Activated CD4-positive, alpha-beta memory T cell treated with anti-CD3 and anti-CD28 coated beads for 36 hours (primary cell): ENCODE measurements around the gene TFEC. TPM values are rescaled to one million over a fixed set of nuclear protein-coding genes. Genes with fewer than 3 reads are reported as not detected.
"Not testable (repeated sequence)": the region's sequence is repeated elsewhere in the genome, so short reads cannot be mapped to it uniquely, and the experiment has no call there.

Source experiments
- CTCF ChIA-PET: fragments of 350-600 bp; sonication (Branson Sonifier 250); formaldehyde crosslinking; loops from one replicate; lab custom pipeline; 2021; ENCODE audit warnings: antibody characterized with exemption, inconsistent platforms; lab: Charles Lee
- POLR2A ChIA-PET: fragments of 350-600 bp; sonication (Branson Sonifier 250); formaldehyde crosslinking; loops from one replicate; lab custom pipeline; 2021; ENCODE audit warnings: antibody characterized with exemption; lab: Charles Lee
- DNase-seq: peaks from one replicate; pipeline ENCODE4 v3.0.0-alpha.2; 2020
- H3K27ac Mint-ChIP-seq: one replicate; pipeline ENCODE4 v1.8.0; 2021; ENCODE audit warnings: mixed read lengths
- H3K27me3 Mint-ChIP-seq: one replicate; pipeline ENCODE4 v1.8.0; 2021; ENCODE audit warnings: mixed read lengths
- H3K36me3 Mint-ChIP-seq: one replicate; pipeline ENCODE4 v1.8.0; 2021; ENCODE audit warnings: mixed read lengths
- H3K4me1 Mint-ChIP-seq: one replicate; pipeline ENCODE4 v1.8.0; 2021; ENCODE audit warnings: low read depth, mixed read lengths
- H3K4me3 Mint-ChIP-seq: one replicate; pipeline ENCODE4 v1.8.0; 2021; ENCODE audit warnings: mild to moderate bottlenecking, mixed read lengths
- H3K9me3 Mint-ChIP-seq: one replicate; pipeline ENCODE4 v1.8.0; 2021; ENCODE audit warnings: mixed read lengths
- intact Hi-C: fragments of 100-400 bp; cut with micrococcal nuclease; formaldehyde crosslinking; loops from one replicate; pipeline ENCODE4 v1.15.1; 2023
- total RNA-seq, 2 experiments: library from RNA; stranded (reverse); gene quantifications; one replicate each; pipeline ENCODE4 v1.2.3, GENCODE V29; 2021

The TFEC gene
- total RNA-seq, 2 experiments from 2014 or later, result not detected

DNA sequence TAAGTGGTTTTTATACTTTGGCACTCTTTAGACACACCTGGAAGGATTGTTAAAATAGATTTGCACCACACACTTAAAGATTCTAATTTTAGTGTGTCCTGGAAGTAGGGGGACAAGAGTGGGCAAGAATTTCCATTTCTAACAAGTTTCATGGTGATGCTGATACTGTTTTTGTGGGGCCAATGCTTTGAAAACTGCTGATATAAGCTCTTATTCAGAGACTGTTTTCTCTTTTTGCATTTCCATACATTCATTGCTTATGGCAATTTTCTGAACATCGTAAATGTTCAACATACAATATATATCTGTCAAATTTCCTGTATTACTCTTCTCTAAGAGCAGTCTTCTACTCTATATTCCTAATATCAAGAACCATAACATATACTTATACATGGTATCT, 79.0 kb downstream of the TFEC start:
- Mint-ChIP-seq H3K4me1 (no peaks in the 10 kb centered on the region), H3K9me3 (no peaks in the 10 kb centered on the region), H3K27ac (no peak overlapping the region), H3K36me3 (no peaks in the 10 kb centered on the region), H3K4me3 (no peak overlapping the region), H3K27me3 (no peaks in the 10 kb centered on the region)
- no peak for DNase-seq
- ChIA-PET POLR2A (no interaction called here), CTCF (no interaction called here)
- intact Hi-C loops, result no loop called here

DNA sequence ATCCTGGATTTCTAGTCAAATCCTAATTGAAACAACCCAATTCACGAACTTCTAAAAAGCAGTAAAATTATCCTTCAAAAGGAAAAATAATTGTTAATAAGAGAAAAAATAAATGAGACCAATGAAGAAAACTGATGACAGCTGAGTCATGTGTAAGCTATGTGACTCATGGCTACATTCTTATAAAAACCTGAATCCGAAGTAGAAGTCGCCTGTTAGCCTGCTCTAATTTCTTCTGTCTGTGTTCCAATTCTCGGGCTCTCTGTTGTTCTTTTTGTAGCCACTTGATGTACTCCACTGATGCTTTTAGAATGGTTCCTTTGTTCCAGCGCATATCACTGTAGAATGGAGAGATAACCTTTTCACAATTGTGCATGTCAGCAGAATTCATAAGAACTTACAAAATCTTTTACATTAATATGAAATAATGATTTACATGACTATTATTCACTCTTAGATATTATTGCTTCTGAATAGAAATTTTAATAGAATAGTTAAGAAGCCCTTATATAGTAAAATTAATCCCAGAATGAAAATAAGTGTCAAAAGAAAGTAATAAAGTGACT, 88.8 kb downstream of the TFEC start:
- no peak for DNase-seq
- ChIA-PET CTCF (no interaction called here), POLR2A (no interaction called here)
- Mint-ChIP-seq H3K36me3 (no peaks in the 10 kb centered on the region), H3K4me1 (no peaks in the 10 kb centered on the region), H3K27ac (no peak overlapping the region), H3K4me3 (no peak overlapping the region), H3K9me3 (no peaks in the 10 kb centered on the region), H3K27me3 (no peaks in the 10 kb centered on the region)
- intact Hi-C loops, result no loop called here

DNA sequence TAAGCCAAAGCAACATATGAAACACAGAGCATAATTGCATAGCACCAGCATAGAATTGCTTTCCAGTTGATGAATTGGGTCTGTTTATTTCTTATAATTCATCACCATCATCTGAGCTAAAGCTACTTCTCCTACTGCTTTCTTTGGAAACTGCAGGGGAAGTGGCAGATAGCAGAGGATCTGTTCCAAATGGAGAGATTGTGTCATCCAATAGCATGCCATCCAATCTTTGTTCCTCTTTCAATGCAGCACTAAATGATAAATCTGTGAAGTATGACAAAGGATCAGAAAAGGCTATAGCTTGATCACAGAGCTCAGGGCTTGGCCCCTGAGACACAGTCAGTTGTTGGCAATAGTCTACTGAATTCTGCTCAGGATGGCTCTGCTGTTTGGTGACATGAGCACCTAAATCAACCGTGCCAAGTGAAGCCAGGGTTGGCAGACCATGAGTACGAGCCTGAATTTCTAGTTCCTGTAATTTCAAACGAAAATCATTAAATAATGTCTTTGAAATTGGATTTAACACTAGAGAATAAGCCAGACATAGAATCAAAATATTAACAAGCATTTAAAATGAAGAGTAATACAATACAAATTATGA, 90.0 kb downstream of the TFEC start:
- no peak for DNase-seq
- ChIA-PET POLR2A (no interaction called here), CTCF (no interaction called here)
- no peaks in the 10 kb centered on the region for H3K9me3 Mint-ChIP-seq
- H3K4me1 Mint-ChIP-seq, result no peaks in the 10 kb centered on the region
- H3K27me3 Mint-ChIP-seq, result no peaks in the 10 kb centered on the region
- H3K4me3 Mint-ChIP-seq, result no peak overlapping the region
- H3K27ac Mint-ChIP-seq, result no peak overlapping the region
- H3K36me3 Mint-ChIP-seq, result no peaks in the 10 kb centered on the region
- intact Hi-C loops, result no loop called here

GRCh38 chr7:115937960-115938359, 92.6 kb downstream of the TFEC start:
- H3K4me1 Mint-ChIP-seq, result no peaks in the 10 kb centered on the region
- no peak overlapping the region for H3K4me3 Mint-ChIP-seq
- intact Hi-C loops, result no loop called here
- no peak for DNase-seq
- H3K36me3 Mint-ChIP-seq, result no peaks in the 10 kb centered on the region
- ChIA-PET POLR2A (no interaction called here), CTCF (no interaction called here)
- H3K27ac Mint-ChIP-seq, result no peak overlapping the region
- H3K27me3 Mint-ChIP-seq, result no peaks in the 10 kb centered on the region
- no peaks in the 10 kb centered on the region for H3K9me3 Mint-ChIP-seq

DNA sequence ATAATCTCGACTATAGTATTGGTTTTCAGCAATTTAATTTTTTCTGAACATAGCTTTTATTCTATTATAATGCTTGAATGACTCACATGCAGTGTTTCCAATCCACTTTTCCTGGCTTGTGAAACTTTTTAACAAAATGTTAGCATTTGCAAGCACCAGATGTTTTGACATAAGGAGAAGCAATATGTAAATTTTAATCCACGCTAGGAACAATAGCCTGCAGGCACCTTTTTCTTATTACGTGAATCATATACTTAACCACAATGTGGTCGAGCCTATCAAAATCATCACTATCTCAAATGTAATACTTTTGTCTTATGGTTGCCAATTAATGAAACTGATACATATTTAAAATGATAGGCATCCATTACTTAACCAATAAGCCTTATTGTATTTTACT, 97.1 kb downstream of the TFEC start:
- H3K36me3 Mint-ChIP-seq, result no peaks in the 10 kb centered on the region
- no peak overlapping the region for H3K4me3 Mint-ChIP-seq
- no peaks in the 10 kb centered on the region for H3K9me3 Mint-ChIP-seq
- H3K27me3 Mint-ChIP-seq, result no peaks in the 10 kb centered on the region
- POLR2A ChIA-PET, result no interaction called here
- H3K4me1 Mint-ChIP-seq, result no peaks in the 10 kb centered on the region
- CTCF ChIA-PET, result no interaction called here
- DNase-seq, result no peak
- intact Hi-C loops, result no loop called here
- H3K27ac Mint-ChIP-seq, result no peak overlapping the region

- H3K4me3 Mint-ChIP-seq, result no peak overlapping the region
- no peak for DNase-seq
- H3K36me3 Mint-ChIP-seq, result no peaks in the 10 kb centered on the region
- no peak overlapping the region for H3K27ac Mint-ChIP-seq
- POLR2A ChIA-PET, result no interaction called here
- no peaks in the 10 kb centered on the region for H3K4me1 Mint-ChIP-seq
- no peaks in the 10 kb centered on the region for H3K27me3 Mint-ChIP-seq
- intact Hi-C loops, result no loop called here
- no peaks in the 10 kb centered on the region for H3K9me3 Mint-ChIP-seq
- CTCF ChIA-PET, result no interaction called here
Measured at GRCh38 chr7:115932880-115933279, 97.7 kb downstream of the TFEC start.

DNA sequence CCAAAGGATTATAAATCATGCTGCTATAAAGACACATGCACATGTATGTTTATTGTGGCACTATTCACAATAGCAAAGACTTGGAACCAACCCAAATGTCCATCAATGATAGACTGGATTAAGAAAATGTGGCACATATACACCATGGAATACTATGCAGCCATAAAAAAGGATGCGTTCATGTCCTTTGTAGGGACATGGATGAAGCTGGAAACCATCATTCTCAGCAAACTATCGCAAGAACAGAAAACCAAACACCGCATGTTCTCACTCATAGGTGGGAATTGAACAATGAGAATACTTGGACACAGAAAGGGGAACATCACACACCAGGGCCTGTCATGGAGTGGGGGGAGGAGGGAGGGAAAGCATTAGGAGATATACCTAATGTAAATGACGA, 100.4 kb downstream of the TFEC start:
- DNase-seq, intact Hi-C loops, POLR2A ChIA-PET, H3K4me1 Mint-ChIP-seq, H3K36me3 Mint-ChIP-seq, H3K27ac Mint-ChIP-seq, H3K4me3 Mint-ChIP-seq, H3K27me3 Mint-ChIP-seq, H3K9me3 Mint-ChIP-seq, CTCF ChIA-PET: not testable (repeated sequence)

- CTCF ChIA-PET, H3K27ac Mint-ChIP-seq, H3K4me3 Mint-ChIP-seq, H3K36me3 Mint-ChIP-seq, DNase-seq, H3K9me3 Mint-ChIP-seq, H3K27me3 Mint-ChIP-seq, intact Hi-C loops, POLR2A ChIA-PET, H3K4me1 Mint-ChIP-seq: not testable (repeated sequence)
Measured at GRCh38 chr7:115929736-115930135, 100.8 kb downstream of the TFEC start.

- POLR2A ChIA-PET, result no interaction called here
- H3K27me3 Mint-ChIP-seq, result no peaks in the 10 kb centered on the region
- H3K4me1 Mint-ChIP-seq, result no peaks in the 10 kb centered on the region
- no peak overlapping the region for H3K27ac Mint-ChIP-seq
- CTCF ChIA-PET, result no interaction called here
- intact Hi-C loops, result no loop called here
- DNase-seq, result no peak
- no peaks in the 10 kb centered on the region for H3K9me3 Mint-ChIP-seq
- H3K4me3 Mint-ChIP-seq, result no peak overlapping the region
- H3K36me3 Mint-ChIP-seq, result no peaks in the 10 kb centered on the region
Measured at GRCh38 chr7:115924411-115924810, 106.2 kb downstream of the TFEC start.

DNA sequence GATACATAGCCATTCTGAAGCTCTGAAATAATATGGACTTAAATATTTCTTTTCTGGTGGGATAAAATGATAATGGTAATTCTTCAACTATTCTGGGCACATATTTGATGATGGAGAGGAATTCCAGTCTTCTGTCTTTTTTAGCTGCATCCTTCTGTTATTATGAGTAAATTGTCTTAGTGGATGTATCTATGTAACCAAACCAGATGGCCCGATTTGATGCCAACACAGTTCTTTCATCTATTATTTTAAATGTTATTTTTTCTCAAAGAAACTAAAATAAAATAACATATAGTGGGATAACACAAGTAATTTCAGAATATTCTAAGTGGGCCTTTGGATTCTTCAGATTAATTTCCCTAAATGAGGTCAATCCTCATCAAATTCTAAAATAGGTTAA, 110.2 kb downstream of the TFEC start:
- Mint-ChIP-seq H3K4me3 (no peak overlapping the region), H3K36me3 (no peaks in the 10 kb centered on the region), H3K27ac (no peak overlapping the region), H3K27me3 (no peaks in the 10 kb centered on the region), H3K4me1 (no peaks in the 10 kb centered on the region), H3K9me3 (no peaks in the 10 kb centered on the region)
- intact Hi-C loops, result no loop called here
- POLR2A ChIA-PET, result no interaction called here
- CTCF ChIA-PET, result no interaction called here
- no peak for DNase-seq

GRCh38 chr7:115914951-115915350, 115.6 kb downstream of the TFEC start:
- Mint-ChIP-seq H3K36me3 (no peaks in the 10 kb centered on the region), H3K27me3 (peaks cover 7% of the 10 kb centered on the region), H3K27ac (no peak overlapping the region), H3K9me3 (no peaks in the 10 kb centered on the region), H3K4me1 (no peaks in the 10 kb centered on the region), H3K4me3 (no peak overlapping the region)
- intact Hi-C loops, result loop anchor here (5.0 kb wide), 2 partner anchors 1048 to 1833 kb away; no protein-coding TSS in a partner anchor
- DNase-seq, result no peak
- ChIA-PET CTCF (no interaction called here), POLR2A (no interaction called here)

GRCh38 chr7:115911465-115911864, 119.1 kb downstream of the TFEC start:
- no peak for DNase-seq
- POLR2A ChIA-PET, result no interaction called here
- CTCF ChIA-PET, result no interaction called here
- intact Hi-C loops, result loop anchor here (2.0 to 5.0 kb wide), 3 partner anchors 1044 to 1885 kb away; no protein-coding TSS in a partner anchor
- no peaks in the 10 kb centered on the region for H3K9me3 Mint-ChIP-seq
- H3K4me3 Mint-ChIP-seq, result no peak overlapping the region
- H3K27ac Mint-ChIP-seq, result no peak overlapping the region
- no peaks in the 10 kb centered on the region for H3K36me3 Mint-ChIP-seq
- no peaks in the 10 kb centered on the region for H3K4me1 Mint-ChIP-seq
- peaks cover 7% of the 10 kb centered on the region for H3K27me3 Mint-ChIP-seq

DNA sequence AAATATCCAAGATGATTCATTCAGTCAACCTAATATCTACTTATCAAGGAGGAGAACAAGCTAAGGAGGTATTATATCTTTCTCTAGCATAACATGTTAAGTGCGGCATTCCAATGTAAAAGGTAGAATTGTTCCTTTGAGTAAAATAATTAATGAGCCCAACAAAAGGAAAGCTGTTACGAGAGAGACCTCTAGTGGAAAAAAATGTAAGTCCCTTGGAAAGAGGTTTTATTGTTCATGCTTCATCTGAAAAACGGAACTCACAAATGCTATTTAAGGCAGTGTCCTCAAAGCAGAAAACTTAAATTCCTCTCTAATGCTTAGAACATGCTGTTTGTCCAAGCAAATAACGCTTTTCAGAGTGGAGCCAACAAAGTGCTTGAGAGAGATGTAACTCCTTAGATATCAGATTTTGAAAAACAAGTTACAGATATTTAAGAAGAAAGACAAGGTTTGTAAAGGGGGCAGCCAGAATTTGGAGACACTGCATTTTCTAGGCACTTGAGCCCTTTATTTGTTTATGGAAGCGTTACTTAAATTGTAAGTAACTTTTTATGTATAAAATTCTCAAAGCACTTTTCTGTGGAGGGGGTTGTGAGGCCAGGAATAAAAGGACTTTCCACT, 119.9 kb downstream of the TFEC start:
- ChIA-PET CTCF (no interaction called here), POLR2A (no interaction called here)
- Mint-ChIP-seq H3K27me3 (peaks cover 7% of the 10 kb centered on the region), H3K4me3 (no peak overlapping the region), H3K4me1 (no peaks in the 10 kb centered on the region), H3K36me3 (no peaks in the 10 kb centered on the region), H3K9me3 (no peaks in the 10 kb centered on the region), H3K27ac (no peak overlapping the region)
- DNase-seq, result no peak
- intact Hi-C loops, result loop anchor here (2.0 to 5.0 kb wide), 3 partner anchors 1043 to 1884 kb away; no protein-coding TSS in a partner anchor
